GM23338 (cell line): ENCODE data around the gene SYNGR4. TPM values are rescaled to one million over a fixed set of nuclear protein-coding genes. Genes with fewer than 3 reads are reported as not detected.
A peak's percentile ranks its signal among the peaks of the same experiment; 100 is the strongest.

Source experiments
- ATAC-seq: fragments of 200-7000 bp; cut with Tn5 transposase; 3 replicates; pipeline ENCODE4 v1.9.1; 2020
- DNase-seq: peaks from one replicate; pipeline ENCODE4 v3.0.0-alpha.2; 2015; ENCODE audit warnings: low spot score
- H2AFZ ChIP-seq: fragments of 200-600 bp; sonication (generic); 2 replicates; pipeline ENCODE4 v1.8.0; 2016; ENCODE audit warnings: antibody characterized with exemption, mild to moderate bottlenecking, moderate library complexity
- H3F3A ChIP-seq: fragments of 200-600 bp; sonication (generic); replicated peaks from 2 replicates; pipeline ENCODE4 v1.8.0; 2017; ENCODE audit warnings: antibody characterized with exemption, mixed run types, low read depth
- H3K27ac ChIP-seq: fragments of 200-600 bp; sonication (generic); 2 replicates; pipeline ENCODE4 v1.6.1; 2016; ENCODE audit warnings: low read depth
- H3K27me3 ChIP-seq: fragments of 200-600 bp; sonication (generic); 2 replicates; pipeline ENCODE4 v1.8.0; 2016; ENCODE audit warnings: mild to moderate bottlenecking, mixed run types, moderate library complexity; ENCODE audit not compliant: insufficient read depth
- H3K36me3 ChIP-seq: fragments of 200-600 bp; sonication (generic); 2 replicates; pipeline ENCODE4 v1.8.0; 2016; ENCODE audit warnings: mild to moderate bottlenecking; ENCODE audit not compliant: insufficient read depth
- H3K4me1 ChIP-seq: fragments of 200-600 bp; sonication (generic); 2 replicates; pipeline ENCODE4 v1.8.0; 2016; ENCODE audit warnings: mild to moderate bottlenecking, moderate library complexity; ENCODE audit not compliant: insufficient read depth
- H3K4me2 ChIP-seq: fragments of 200-600 bp; sonication (generic); 2 replicates; pipeline ENCODE4 v1.7.1; 2017; ENCODE audit warnings: mixed run types
- H3K4me3 ChIP-seq: fragments of 200-600 bp; sonication (generic); 2 replicates; pipeline ENCODE4 v1.6.1; 2016; ENCODE audit warnings: mixed run types
- H3K79me2 ChIP-seq: fragments of 200-600 bp; sonication (generic); replicated peaks from 2 replicates; pipeline ENCODE4 v1.8.0; 2017; ENCODE audit warnings: mild to moderate bottlenecking; ENCODE audit not compliant: insufficient read depth
- H3K9me2 ChIP-seq: fragments of 200-600 bp; sonication (generic); 2 replicates; pipeline ENCODE4 v1.8.0; 2017; ENCODE audit not compliant: insufficient read depth
- H4K20me1 ChIP-seq: fragments of 200-600 bp; sonication (generic); replicated peaks from 2 replicates; pipeline ENCODE4 v1.8.0; 2017; ENCODE audit warnings: mild to moderate bottlenecking; ENCODE audit not compliant: insufficient read depth
- H3K27ac Mint-ChIP-seq: 2 replicates; pipeline ENCODE4 v1.8.0; 2020; ENCODE audit warnings: inconsistent platforms, mild to moderate bottlenecking, moderate library complexity, mixed read lengths
- H3K27me3 Mint-ChIP-seq: 3 replicates; pipeline ENCODE4 v1.8.0; 2022; ENCODE audit warnings: low read depth, mild to moderate bottlenecking, moderate library complexity, mixed read lengths, inconsistent platforms; ENCODE audit not compliant: insufficient read depth, poor library complexity
- H3K36me3 Mint-ChIP-seq: 3 replicates; pipeline ENCODE4 v1.8.0; 2021; ENCODE audit warnings: low read depth, mild to moderate bottlenecking, inconsistent platforms, moderate library complexity, mixed read lengths
- H3K4me1 Mint-ChIP-seq: 3 replicates; pipeline ENCODE4 v1.8.0; 2020; ENCODE audit warnings: mild to moderate bottlenecking, inconsistent platforms, mixed read lengths
- H3K4me3 Mint-ChIP-seq: 3 replicates; pipeline ENCODE4 v1.8.0; 2021; ENCODE audit warnings: moderate library complexity, mild to moderate bottlenecking, inconsistent platforms, mixed read lengths
- H3K9me3 Mint-ChIP-seq: 3 replicates; pipeline ENCODE4 v1.8.0; 2020; ENCODE audit warnings: moderate library complexity, mild to moderate bottlenecking, inconsistent platforms, mixed read lengths
- CREB1 ChIP-seq: fragments of 250-450 bp; sonication (Bioruptor Pico); IDR thresholded peaks from 2 replicates; pipeline ENCODE4 v1.5.0; 2020; ENCODE audit warnings: low read depth, mild to moderate bottlenecking, moderate library complexity
- ETS1 ChIP-seq: IDR thresholded peaks from 2 replicates; pipeline ENCODE4 v1.6.1; 2016; ENCODE audit warnings: antibody characterized with exemption
- EZH2 ChIP-seq: fragments of 200-600 bp; sonication (generic); IDR thresholded peaks from one replicate; pipeline ENCODE4 v1.8.0; 2017; ENCODE audit warnings: antibody characterized with exemption, mild to moderate bottlenecking, low read depth; ENCODE audit not compliant: unreplicated experiment
- POLR2AphosphoS5 ChIP-seq: IDR thresholded peaks from 2 replicates; pipeline ENCODE4 v1.6.1; 2016; ENCODE audit warnings: antibody characterized with exemption, low read depth
- STAT1 ChIP-seq: IDR thresholded peaks from one replicate; pipeline ENCODE4 v1.6.1; 2016; ENCODE audit warnings: antibody characterized with exemption; ENCODE audit not compliant: unreplicated experiment
- ZNF462 ChIP-seq: fragments of 250-450 bp; sonication (Bioruptor Pico); IDR thresholded peaks from 2 replicates; pipeline ENCODE4 v1.5.0; 2020; ENCODE audit warnings: mild to moderate bottlenecking, moderate library complexity
- polyA plus RNA-seq: library from polyadenylated mRNA; unstranded; fragments of >200 nt; fragmentation: Nextera tagmentation; extraction: Ambion mirVana; gene quantifications from 2 replicates; pipeline ENCODE4 v1.2.1, GENCODE V29; 2016
- total RNA-seq: library from RNA; depleted of rRNA; stranded (reverse); fragments of >200 nt; shearing (Covaris generic); gene quantifications from 2 replicates; pipeline ENCODE4 v1.2.3, GENCODE V29; 2014

The SYNGR4 gene
- total and polyA plus RNA-seq, 2 experiments from 2014 or later: not detected

GRCh38 chr19:48403606-48404005, 39.4 kb downstream of the SYNGR4 start (continued):
- TF ChIP-seq EZH2 (no peak), POLR2AphosphoS5 (peak; percentile 41), ETS1 (peak; percentile 98)

GRCh38 chr19:48405010-48405659, 41.0 kb downstream of the SYNGR4 start:
- no peak for DNase-seq
- Histone ChIP-seq H3K9me2 (no peaks in the 10 kb centered on the region), H3K36me3 (no peaks in the 10 kb centered on the region; the same call in 1 of the 2 replicates), H3K27ac (no peak overlapping the region), H3K27me3 (no peaks in the 10 kb centered on the region), H3F3A (peaks cover 17% of the 10 kb centered on the region), H3K79me2 (peaks cover 17% of the 10 kb centered on the region), H3K4me2 (no peak overlapping the region), H3K4me3 (no peak overlapping the region), H3K4me1 (peaks cover 46% of the 10 kb centered on the region), H4K20me1 (no peaks in the 10 kb centered on the region; the same call in 1 of the 2 replicates), H2AFZ (no peak overlapping the region)
- H3K27ac Mint-ChIP-seq: no peak overlapping the region
- H3K4me3 Mint-ChIP-seq: no peak overlapping the region; the same call in 2 of the 3 replicates
- peaks cover 13% of the 10 kb centered on the region for H3K27me3 Mint-ChIP-seq
- peaks cover 2% of the 10 kb centered on the region; the same call in 1 of the 3 replicates for H3K9me3 Mint-ChIP-seq
- TF ChIP-seq ETS1 (no peak), STAT1 (no peak), ZNF462 (no peak), CREB1 (no peak)
- peaks cover 40% of the 10 kb centered on the region for H3K4me1 Mint-ChIP-seq
- peaks cover 12% of the 10 kb centered on the region for H3K36me3 Mint-ChIP-seq
- ATAC-seq: no peak
